ENCODE measurements around the gene GJC2. TPM values are rescaled to one million over a fixed set of nuclear protein-coding genes. Genes with fewer than 3 reads are reported as not detected.
A peak's percentile ranks its signal among the peaks of the same experiment; 100 is the strongest.

GJC2 gene
- total RNA-seq, 1 experiment from 2014 or later = 1.2 TPM

GRCh38 chr1:228140724-228141225 is 9.0 kb upstream of the GJC2 start:
- Histone ChIP-seq H3K27me3 (ENCODE audit: low read length) (no peaks in the 10 kb centered on the region), H3K27ac (ENCODE audit: low read length) (peak overlapping the region; percentile 44), H3K4me1 (ENCODE audit: insufficient read depth, low read length) (peaks cover 23% of the 10 kb centered on the region), H3K36me3 (ENCODE audit: low read depth, low read length) (0 out of 2 replicates have a peak, but pooled peaks cover 3% of the 10 kb centered on the region), H3F3A (ENCODE audit: low read length, unreplicated experiment) (no peaks in the 10 kb centered on the region), H3K4me2 (ENCODE audit: low read length) (peak overlapping the region; percentile 98), H2AFZ (ENCODE audit: low read length) (no peak overlapping the region), H3K9me3 (ENCODE audit: low read length) (no peaks in the 10 kb centered on the region), H3K79me2 (ENCODE audit: low read length) (peaks cover 57% of the 10 kb centered on the region), H4K20me1 (ENCODE audit: low read length) (peaks cover 49% of the 10 kb centered on the region), H3K9me2 (replicated peaks; ENCODE audit: low read length) (no peaks in the 10 kb centered on the region), H3K4me3 (ENCODE audit: low read length) (peak overlapping the region; percentile 84), H3K9ac (ENCODE audit: low read length) (peak overlapping the region; percentile 89)
- DNase-seq (no peak), ATAC-seq (no peak)
- ChIA-PET CTCF (interaction anchor here (0.6 kb wide), 1 partner anchor 25 kb away, joined by 4 read pairs; the partner anchor contains the start of gene IBA57), POLR2A (ENCODE audit: unreplicated experiment) (interaction anchor here (0.9 kb wide), 1 partner anchor 25 kb away, joined by 3 read pairs; the partner anchor contains the start of gene IBA57)
- TF ChIP-seq EZH2phosphoT487 (IDR thresholded peaks at IDR 0.05; ENCODE audit: borderline replicate concordance, low read length) (no peak), EZH2 (IDR thresholded peaks at IDR 0.05; ENCODE audit: low read length, unreplicated experiment) (no peak)
- TF ChIP-seq, protein P1, sequence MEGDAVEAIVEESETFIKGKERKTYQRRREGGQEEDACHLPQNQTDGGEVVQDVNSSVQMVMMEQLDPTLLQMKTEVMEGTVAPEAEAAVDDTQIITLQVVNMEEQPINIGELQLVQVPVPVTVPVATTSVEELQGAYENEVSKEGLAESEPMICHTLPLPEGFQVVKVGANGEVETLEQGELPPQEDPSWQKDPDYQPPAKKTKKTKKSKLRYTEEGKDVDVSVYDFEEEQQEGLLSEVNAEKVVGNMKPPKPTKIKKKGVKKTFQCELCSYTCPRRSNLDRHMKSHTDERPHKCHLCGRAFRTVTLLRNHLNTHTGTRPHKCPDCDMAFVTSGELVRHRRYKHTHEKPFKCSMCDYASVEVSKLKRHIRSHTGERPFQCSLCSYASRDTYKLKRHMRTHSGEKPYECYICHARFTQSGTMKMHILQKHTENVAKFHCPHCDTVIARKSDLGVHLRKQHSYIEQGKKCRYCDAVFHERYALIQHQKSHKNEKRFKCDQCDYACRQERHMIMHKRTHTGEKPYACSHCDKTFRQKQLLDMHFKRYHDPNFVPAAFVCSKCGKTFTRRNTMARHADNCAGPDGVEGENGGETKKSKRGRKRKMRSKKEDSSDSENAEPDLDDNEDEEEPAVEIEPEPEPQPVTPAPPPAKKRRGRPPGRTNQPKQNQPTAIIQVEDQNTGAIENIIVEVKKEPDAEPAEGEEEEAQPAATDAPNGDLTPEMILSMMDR (conservative IDR thresholded peaks at IDR 0.05; ENCODE audit: low read depth, low read length) = no peak
- no TSS peak for BruUV-seq (replicated peaks)
- intact Hi-C loops (cut with micrococcal nuclease) = loop anchor here (1.0 to 5.0 kb wide), 4 partner anchors 26 to 267 kb away; partner anchors contain the start of genes ARF1, MRPL55 and TRIM11

GRCh38 chr1:228141226-228142044 is 8.3 kb upstream of the GJC2 start:
- H3K27ac ChIP-seq (ENCODE audit: low read length) = peak overlapping the region; percentile 44
- peak; percentile 71 for DNase-seq
- BruUV-seq (replicated peaks) = no TSS peak
- peaks cover 23% of the 10 kb centered on the region for H3K4me1 ChIP-seq (ENCODE audit: insufficient read depth, low read length)
- ChIA-PET CTCF (interaction anchor here (0.6 kb wide), 1 partner anchor 24 kb away, joined by 4 read pairs; the partner anchor contains the start of gene IBA57), POLR2A (ENCODE audit: unreplicated experiment) (interaction anchor here (0.6 to 0.9 kb wide), 3 partner anchors 20 to 196 kb away, joined by 3 read pairs; partner anchors contain the start of gene IBA57)
- peaks cover 63% of the 10 kb centered on the region for H3K79me2 ChIP-seq (ENCODE audit: low read length)
- TF ChIP-seq, protein P1 (conservative IDR thresholded peaks at IDR 0.05; ENCODE audit: low read depth, low read length) = no peak
- no peak for TF ChIP-seq EZH2phosphoT487 (IDR thresholded peaks at IDR 0.05; ENCODE audit: borderline replicate concordance, low read length)
- TF ChIP-seq EZH2 (IDR thresholded peaks at IDR 0.05; ENCODE audit: low read length, unreplicated experiment) = no peak
- peaks cover 52% of the 10 kb centered on the region for H4K20me1 ChIP-seq (ENCODE audit: low read length)
- peak; percentile 1; the same call in 1 of the 2 replicates for ATAC-seq
- H3K27me3 ChIP-seq (ENCODE audit: low read length) = no peaks in the 10 kb centered on the region
- H3K4me3 ChIP-seq (ENCODE audit: low read length) = peak overlapping the region; percentile 84
- H3K9me2 ChIP-seq (replicated peaks; ENCODE audit: low read length) = no peaks in the 10 kb centered on the region
- H2AFZ ChIP-seq (ENCODE audit: low read length) = no peak overlapping the region
- intact Hi-C loops (cut with micrococcal nuclease) = loop anchor here (5.0 kb wide), 1 partner anchor 266 kb away; the partner anchor contains the start of gene TRIM11
- H3K4me2 ChIP-seq (ENCODE audit: low read length) = peak overlapping the region; percentile 98
- no peaks in the 10 kb centered on the region for H3K9me3 ChIP-seq (ENCODE audit: low read length)
- no peaks in the 10 kb centered on the region for H3F3A ChIP-seq (ENCODE audit: low read length, unreplicated experiment)
- H3K9ac ChIP-seq (ENCODE audit: low read length) = peak overlapping the region; percentile 89
- H3K36me3 ChIP-seq (ENCODE audit: low read depth, low read length) = peaks cover 5% of the 10 kb centered on the region; the same call in 1 of the 2 replicates
